ENCODE results near the gene TOLLIP.
"Not testable (repeated sequence)": the region's sequence is repeated elsewhere in the genome, so short reads cannot be mapped to it uniquely, and the experiment has no call there.

TOLLIP gene

GRCh38 chr11:1270476-1270875 lies 39.0 kb downstream of the TOLLIP start:
- Histone ChIP-seq H3K79me2 (ENCODE audit: insufficient read depth, low read length) (no peaks in the 10 kb centered on the region), H3K9me2 (ENCODE audit: low read depth, low read length) (no peaks in the 10 kb centered on the region), H3K4me1 (ENCODE audit: insufficient read depth, low read length, severe bottlenecking) (no peaks in the 10 kb centered on the region), H3K4me2 (ENCODE audit: low read length) (no peak overlapping the region), H3F3A (ENCODE audit: insufficient read depth, low read length) (no peaks in the 10 kb centered on the region), H2AFZ (ENCODE audit: low read length) (no peak overlapping the region), H4K20me1 (ENCODE audit: insufficient read depth, low read length) (no peaks in the 10 kb centered on the region), H3K9ac (ENCODE audit: low read length) (no peak overlapping the region), H3K9me3 (ENCODE audit: low read length) (no peaks in the 10 kb centered on the region; the same call in 1 of the 2 replicates), H3K27me3 (ENCODE audit: insufficient read depth, low read length) (no peaks in the 10 kb centered on the region), H3K36me3 (ENCODE audit: insufficient read depth, low read length) (peaks cover 5% of the 10 kb centered on the region; the same call in 1 of the 2 replicates), H3K4me3 (ENCODE audit: low read depth, low read length, poor library complexity, severe bottlenecking) (no peak overlapping the region), H3K27ac (ENCODE audit: low read depth, low read length, poor library complexity, severe bottlenecking) (no peak overlapping the region)
- no peak for TF ChIP-seq EZH2 (IDR thresholded peaks at IDR 0.05; ENCODE audit: borderline replicate concordance, low read length)
- TF ChIP-seq CTCF (IDR thresholded peaks at IDR 0.05; ENCODE audit: low read length): no peak

- Histone ChIP-seq H4K20me1 (ENCODE audit: insufficient read depth, low read length) (no peaks in the 10 kb centered on the region), H3K27ac (ENCODE audit: low read depth, low read length, poor library complexity, severe bottlenecking) (no peak overlapping the region), H3K36me3 (ENCODE audit: insufficient read depth, low read length) (no peaks in the 10 kb centered on the region; the same call in 1 of the 2 replicates), H3K79me2 (ENCODE audit: insufficient read depth, low read length) (no peaks in the 10 kb centered on the region), H3K4me1 (ENCODE audit: insufficient read depth, low read length, severe bottlenecking) (no peaks in the 10 kb centered on the region), H3K9me3 (ENCODE audit: low read length) (no peaks in the 10 kb centered on the region; the same call in 1 of the 2 replicates), H2AFZ (ENCODE audit: low read length) (no peak overlapping the region), H3K9me2 (ENCODE audit: low read depth, low read length) (no peaks in the 10 kb centered on the region), H3K4me2 (ENCODE audit: low read length) (no peak overlapping the region), H3K27me3 (ENCODE audit: insufficient read depth, low read length) (no peaks in the 10 kb centered on the region), H3F3A (ENCODE audit: insufficient read depth, low read length) (no peaks in the 10 kb centered on the region), H3K9ac (ENCODE audit: low read length) (no peak overlapping the region), H3K4me3 (ENCODE audit: low read depth, low read length, poor library complexity, severe bottlenecking) (no peak overlapping the region)
- TF ChIP-seq CTCF (IDR thresholded peaks at IDR 0.05; ENCODE audit: low read length) (no peak), EZH2 (IDR thresholded peaks at IDR 0.05; ENCODE audit: borderline replicate concordance, low read length) (no peak)
These were observed 39.5 kb downstream of the TOLLIP start for GRCh38 chr11:1269957-1270356.

- Histone ChIP-seq H3K27me3 (ENCODE audit: insufficient read depth, low read length) (no peaks in the 10 kb centered on the region), H3K79me2 (ENCODE audit: insufficient read depth, low read length) (no peaks in the 10 kb centered on the region), H2AFZ (ENCODE audit: low read length) (no peak overlapping the region), H3F3A (ENCODE audit: insufficient read depth, low read length) (no peaks in the 10 kb centered on the region), H4K20me1 (ENCODE audit: insufficient read depth, low read length) (no peaks in the 10 kb centered on the region), H3K4me1 (ENCODE audit: insufficient read depth, low read length, severe bottlenecking) (peaks cover 7% of the 10 kb centered on the region), H3K4me3 (ENCODE audit: low read depth, low read length, poor library complexity, severe bottlenecking) (no peak overlapping the region), H3K9me2 (ENCODE audit: low read depth, low read length) (no peaks in the 10 kb centered on the region), H3K9ac (ENCODE audit: low read length) (no peak overlapping the region), H3K4me2 (ENCODE audit: low read length) (no peak overlapping the region), H3K9me3 (ENCODE audit: low read length) (no peaks in the 10 kb centered on the region; the same call in 1 of the 2 replicates), H3K27ac (ENCODE audit: low read depth, low read length, poor library complexity, severe bottlenecking) (no peak overlapping the region), H3K36me3 (ENCODE audit: insufficient read depth, low read length) (no peaks in the 10 kb centered on the region; the same call in 1 of the 2 replicates)
- no peak for TF ChIP-seq EZH2 (IDR thresholded peaks at IDR 0.05; ENCODE audit: borderline replicate concordance, low read length)
- TF ChIP-seq CTCF (IDR thresholded peaks at IDR 0.05; ENCODE audit: low read length): no peak
These were observed 41.9 kb downstream of the TOLLIP start for GRCh38 chr11:1267441-1268100.

GRCh38 chr11:1266976-1267375 lies 42.5 kb downstream of the TOLLIP start:
- H3F3A ChIP-seq (ENCODE audit: insufficient read depth, low read length); H3K4me2 ChIP-seq (ENCODE audit: low read length); H3K9me3 ChIP-seq (ENCODE audit: low read length); H3K9ac ChIP-seq (ENCODE audit: low read length); H2AFZ ChIP-seq (ENCODE audit: low read length); H4K20me1 ChIP-seq (ENCODE audit: insufficient read depth, low read length); H3K36me3 ChIP-seq (ENCODE audit: insufficient read depth, low read length); H3K79me2 ChIP-seq (ENCODE audit: insufficient read depth, low read length); H3K4me3 ChIP-seq (ENCODE audit: low read depth, low read length, poor library complexity, severe bottlenecking); H3K9me2 ChIP-seq (ENCODE audit: low read depth, low read length); H3K27me3 ChIP-seq (ENCODE audit: insufficient read depth, low read length); H3K27ac ChIP-seq (ENCODE audit: low read depth, low read length, poor library complexity, severe bottlenecking): not testable (repeated sequence)
- H3K4me1 ChIP-seq (ENCODE audit: insufficient read depth, low read length, severe bottlenecking): peaks cover 12% of the 10 kb centered on the region

- not testable (repeated sequence) for H3F3A ChIP-seq (ENCODE audit: insufficient read depth, low read length); H3K36me3 ChIP-seq (ENCODE audit: insufficient read depth, low read length); H3K27me3 ChIP-seq (ENCODE audit: insufficient read depth, low read length); H3K4me2 ChIP-seq (ENCODE audit: low read length); H3K4me3 ChIP-seq (ENCODE audit: low read depth, low read length, poor library complexity, severe bottlenecking); H3K9ac ChIP-seq (ENCODE audit: low read length); H3K27ac ChIP-seq (ENCODE audit: low read depth, low read length, poor library complexity, severe bottlenecking); H3K9me3 ChIP-seq (ENCODE audit: low read length); H3K79me2 ChIP-seq (ENCODE audit: insufficient read depth, low read length); H4K20me1 ChIP-seq (ENCODE audit: insufficient read depth, low read length); H2AFZ ChIP-seq (ENCODE audit: low read length); H3K9me2 ChIP-seq (ENCODE audit: low read depth, low read length)
- peaks cover 18% of the 10 kb centered on the region for H3K4me1 ChIP-seq (ENCODE audit: insufficient read depth, low read length, severe bottlenecking)
These were observed 44.0 kb downstream of the TOLLIP start for GRCh38 chr11:1265480-1265879.

All from OCI-LY1 (cell line).